ENCODE measurements around the gene PARD3B. TPM values are rescaled to one million over a fixed set of nuclear protein-coding genes. Genes with fewer than 3 reads are reported as not detected.

Gene PARD3B
- total RNA-seq, 1 donor from 2014 or later: 6.5 TPM

- Histone ChIP-seq H3K27me3 (ENCODE audit: control insufficient read depth, insufficient read depth, low read length) (no peaks in the 10 kb centered on the region), H3K4me3 (ENCODE audit: low read depth, low read length) (no peak overlapping the region), H3K36me3 (ENCODE audit: control insufficient read depth, insufficient read depth, low read length) (no peaks in the 10 kb centered on the region)
- TF ChIP-seq CTCF (IDR thresholded peaks at IDR 0.05; ENCODE audit: insufficient read depth, low read length, poor library complexity, severe bottlenecking): no peak
- no peak for DNase-seq (ENCODE audit: low read depth)
Measured at GRCh38 chr2:205494537-205495235, 949.4 kb downstream of the PARD3B start.

GRCh38 chr2:205495819-205496218, 950.5 kb downstream of the PARD3B start:
- Histone ChIP-seq H3K36me3 (ENCODE audit: control insufficient read depth, insufficient read depth, low read length) (no peaks in the 10 kb centered on the region), H3K4me3 (ENCODE audit: low read depth, low read length) (no peak overlapping the region), H3K27me3 (ENCODE audit: control insufficient read depth, insufficient read depth, low read length) (no peaks in the 10 kb centered on the region)
- DNase-seq (ENCODE audit: low read depth): no peak
- TF ChIP-seq CTCF (IDR thresholded peaks at IDR 0.05; ENCODE audit: insufficient read depth, low read length, poor library complexity, severe bottlenecking): no peak

- DNase-seq (ENCODE audit: low read depth): no peak
- Histone ChIP-seq H3K4me3 (ENCODE audit: low read depth, low read length) (no peak overlapping the region), H3K36me3 (ENCODE audit: control insufficient read depth, insufficient read depth, low read length) (no peaks in the 10 kb centered on the region), H3K27me3 (ENCODE audit: control insufficient read depth, insufficient read depth, low read length) (no peaks in the 10 kb centered on the region)
- no peak for TF ChIP-seq CTCF (IDR thresholded peaks at IDR 0.05; ENCODE audit: insufficient read depth, low read length, poor library complexity, severe bottlenecking)
Measured at GRCh38 chr2:205496370-205496769, 951.1 kb downstream of the PARD3B start.

- no peak for TF ChIP-seq CTCF (IDR thresholded peaks at IDR 0.05; ENCODE audit: insufficient read depth, low read length, poor library complexity, severe bottlenecking)
- Histone ChIP-seq H3K36me3 (ENCODE audit: control insufficient read depth, insufficient read depth, low read length) (no peaks in the 10 kb centered on the region), H3K4me3 (ENCODE audit: low read depth, low read length) (no peak overlapping the region), H3K27me3 (ENCODE audit: control insufficient read depth, insufficient read depth, low read length) (no peaks in the 10 kb centered on the region)
- DNase-seq (ENCODE audit: low read depth): no peak
Measured at GRCh38 chr2:205496772-205497171, 951.5 kb downstream of the PARD3B start.

GRCh38 chr2:205499006-205499405, 953.7 kb downstream of the PARD3B start:
- H3K36me3 ChIP-seq (ENCODE audit: control insufficient read depth, insufficient read depth, low read length): no peaks in the 10 kb centered on the region
- DNase-seq (ENCODE audit: low read depth): no peak
- H3K4me3 ChIP-seq (ENCODE audit: low read depth, low read length): no peak overlapping the region
- TF ChIP-seq CTCF (IDR thresholded peaks at IDR 0.05; ENCODE audit: insufficient read depth, low read length, poor library complexity, severe bottlenecking): no peak
- H3K27me3 ChIP-seq (ENCODE audit: control insufficient read depth, insufficient read depth, low read length): no peaks in the 10 kb centered on the region

- H3K27me3 ChIP-seq (ENCODE audit: control insufficient read depth, insufficient read depth, low read length): no peaks in the 10 kb centered on the region
- TF ChIP-seq CTCF (IDR thresholded peaks at IDR 0.05; ENCODE audit: insufficient read depth, low read length, poor library complexity, severe bottlenecking): no peak
- no peaks in the 10 kb centered on the region for H3K36me3 ChIP-seq (ENCODE audit: control insufficient read depth, insufficient read depth, low read length)
- no peak for DNase-seq (ENCODE audit: low read depth)
- no peak overlapping the region for H3K4me3 ChIP-seq (ENCODE audit: low read depth, low read length)
Measured at GRCh38 chr2:205500065-205500464, 954.8 kb downstream of the PARD3B start.

Measured in kidney epithelial cell (primary cell).